VCaP (cell line): Measurements from ENCODE around the gene ABHD12.
"Not testable (repeated sequence)": the region's sequence is repeated elsewhere in the genome, so short reads cannot be mapped to it uniquely, and the experiment has no call there.

ENCODE experiments used
- H3K27ac ChIP-seq: fragments of 450-650 bp; 2 replicates; pipeline ENCODE4 v1.5.1; 2017
- CTCF ChIP-seq: fragments of 450-650 bp; conservative IDR thresholded peaks from 2 replicates; pipeline ENCODE4 v1.5.1; 2017; ENCODE audit warnings: mild to moderate bottlenecking, moderate library complexity

The ABHD12 gene

GRCh38 chr20:25269057-25269832 lies 121.4 kb downstream of the ABHD12 start:
- H3K27ac ChIP-seq: no peak overlapping the region

GRCh38 chr20:25260770-25261437 lies 129.7 kb downstream of the ABHD12 start:
- not testable (repeated sequence) for H3K27ac ChIP-seq

More at GRCh38 chr20:25269057-25269832, 121.4 kb downstream of the ABHD12 start:
- TF ChIP-seq CTCF: no peak

GRCh38 chr20:25259788-25260254 lies 130.8 kb downstream of the ABHD12 start:
- H3K27ac ChIP-seq: no peak overlapping the region
- TF ChIP-seq CTCF: no peak

- TF ChIP-seq CTCF: no peak
These were observed 131.3 kb downstream of the ABHD12 start for GRCh38 chr20:25259358-25259757.

GRCh38 chr20:25258828-25259227 lies 131.8 kb downstream of the ABHD12 start:
- TF ChIP-seq CTCF: no peak
- H3K27ac ChIP-seq: no peak overlapping the region

More at GRCh38 chr20:25259358-25259757, 131.3 kb downstream of the ABHD12 start:
- H3K27ac ChIP-seq: no peak overlapping the region

- TF ChIP-seq CTCF: no peak
- H3K27ac ChIP-seq: no peak overlapping the region
These were observed 132.2 kb downstream of the ABHD12 start for GRCh38 chr20:25258476-25258805.

- TF ChIP-seq CTCF: no peak
- H3K27ac ChIP-seq: 0 out of 2 replicates have a peak overlapping the region, but pooled peaks have one; percentile 11
These were observed 132.7 kb downstream of the ABHD12 start for GRCh38 chr20:25257756-25258475.
